ENCODE data around the gene OPTC. TPM values are rescaled to one million over a fixed set of nuclear protein-coding genes. Genes with fewer than 3 reads are reported as not detected.

The OPTC gene
- total RNA-seq, 1 experiment from 2014 or later: not detected

DNA sequence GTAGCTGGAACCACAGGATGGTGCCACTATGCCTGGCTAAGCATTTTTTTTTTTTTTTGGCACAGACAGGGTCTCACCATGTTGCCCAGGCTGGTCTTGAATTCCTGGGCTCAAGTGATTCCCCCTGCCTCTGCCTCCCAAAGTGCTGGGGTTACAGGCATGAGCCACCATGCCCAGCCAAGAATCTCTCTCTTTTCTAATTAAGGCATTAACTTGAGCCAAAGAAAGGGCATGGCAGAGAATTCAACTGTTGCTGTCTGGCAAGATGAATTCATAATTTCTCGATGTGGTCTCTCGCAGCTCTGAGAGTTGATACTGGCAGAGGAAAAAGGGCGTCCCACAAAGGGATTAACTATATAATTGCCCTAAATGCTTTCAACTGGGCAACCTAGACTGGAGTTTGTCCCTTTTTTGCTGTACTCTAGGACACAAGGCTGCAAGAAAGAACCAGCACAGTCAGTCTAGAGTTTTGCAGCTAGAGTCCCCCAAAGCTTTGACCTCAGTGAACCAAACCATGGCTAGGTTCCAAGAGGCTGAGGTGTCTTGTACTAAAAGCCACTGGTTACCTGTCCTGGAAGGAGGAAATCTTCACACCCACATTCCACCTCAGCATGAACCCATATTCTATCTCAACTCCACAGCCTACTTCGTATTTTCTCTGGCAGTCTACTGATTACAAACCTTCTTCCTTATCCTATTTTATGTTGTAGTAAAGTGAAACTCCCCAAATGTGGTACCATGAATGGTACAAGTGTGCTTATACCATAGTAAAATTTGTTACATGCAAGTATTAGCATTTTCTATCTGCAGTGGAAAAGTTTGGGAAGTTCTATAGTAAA is 51.2 kb downstream of the OPTC start:
- Histone ChIP-seq H3K36me3 (ENCODE audit: control insufficient read depth in 1 of 2, insufficient read depth in 2 of 2, low read length in 2 of 2) (no peaks in the 10 kb centered on the region), H3K27me3 (ENCODE audit: insufficient read depth, low read length) (no peaks in the 10 kb centered on the region), H3K4me3 (replicated peaks in 1 of 2; ENCODE audit: low read depth in 1 of 2, low read length in 2 of 2) (no peak overlapping the region), H3K4me1 (ENCODE audit: control insufficient read depth in 1 of 2, insufficient read depth in 2 of 2, low read length in 2 of 2) (peaks cover 7 to 13% of the 10 kb centered on the region in 2 experiments), H3K27ac (ENCODE audit: low read depth, low read length) (no peak overlapping the region), H3K79me2 (ENCODE audit: insufficient read depth, low read length) (no peaks in the 10 kb centered on the region), H3K9me2 (ENCODE audit: insufficient read depth) (no peaks in the 10 kb centered on the region), H3K9me3 (ENCODE audit: control insufficient read depth in 1 of 2, insufficient read depth in 1 of 2, low read depth in 1 of 2, low read length in 2 of 2) (no peaks in the 10 kb centered on the region), H3K9ac (ENCODE audit: low read length) (no peak overlapping the region), H4K20me1 (ENCODE audit: insufficient read depth) (no peaks in the 10 kb centered on the region), H3K4me2 (ENCODE audit: low read length) (no peak overlapping the region), H2AFZ (ENCODE audit: low read depth, low read length, poor library complexity, severe bottlenecking) (no peak overlapping the region)
- ATAC-seq: no peak
- intact Hi-C loops (cut with micrococcal nuclease): no loop called here
- POLR2A ChIA-PET: no interaction called here
- DNase-seq (ENCODE audit: low read depth, low spot score): no peak
- CTCF ChIA-PET: no interaction called here
- TF ChIP-seq SIN3A (IDR thresholded peaks at IDR 0.05; ENCODE audit: low read depth) (no peak), YY1 (IDR thresholded peaks at IDR 0.05; ENCODE audit: extremely low read depth, insufficient replicate concordance, low read depth, low read length) (no peak), CBX3 (IDR thresholded peaks at IDR 0.05; ENCODE audit: low read depth) (no peak), MAX (IDR thresholded peaks at IDR 0.05) (no peak), REST (IDR thresholded peaks at IDR 0.05; ENCODE audit: low read depth) (no peak), TCF7L2 (IDR thresholded peaks at IDR 0.05; ENCODE audit: borderline replicate concordance, extremely low read depth, insufficient read depth, insufficient read length) (no peak), ZBTB33 (IDR thresholded peaks at IDR 0.05; ENCODE audit: extremely low read depth, insufficient replicate concordance, low read length) (no peak)
- TF ChIP-seq, protein P1, sequence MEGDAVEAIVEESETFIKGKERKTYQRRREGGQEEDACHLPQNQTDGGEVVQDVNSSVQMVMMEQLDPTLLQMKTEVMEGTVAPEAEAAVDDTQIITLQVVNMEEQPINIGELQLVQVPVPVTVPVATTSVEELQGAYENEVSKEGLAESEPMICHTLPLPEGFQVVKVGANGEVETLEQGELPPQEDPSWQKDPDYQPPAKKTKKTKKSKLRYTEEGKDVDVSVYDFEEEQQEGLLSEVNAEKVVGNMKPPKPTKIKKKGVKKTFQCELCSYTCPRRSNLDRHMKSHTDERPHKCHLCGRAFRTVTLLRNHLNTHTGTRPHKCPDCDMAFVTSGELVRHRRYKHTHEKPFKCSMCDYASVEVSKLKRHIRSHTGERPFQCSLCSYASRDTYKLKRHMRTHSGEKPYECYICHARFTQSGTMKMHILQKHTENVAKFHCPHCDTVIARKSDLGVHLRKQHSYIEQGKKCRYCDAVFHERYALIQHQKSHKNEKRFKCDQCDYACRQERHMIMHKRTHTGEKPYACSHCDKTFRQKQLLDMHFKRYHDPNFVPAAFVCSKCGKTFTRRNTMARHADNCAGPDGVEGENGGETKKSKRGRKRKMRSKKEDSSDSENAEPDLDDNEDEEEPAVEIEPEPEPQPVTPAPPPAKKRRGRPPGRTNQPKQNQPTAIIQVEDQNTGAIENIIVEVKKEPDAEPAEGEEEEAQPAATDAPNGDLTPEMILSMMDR (IDR thresholded peaks at IDR 0.05 in 2 of 3, conservative IDR thresholded peaks at IDR 0.05 in 1 of 3; ENCODE audit: borderline replicate concordance in 1 of 3, insufficient read depth in 1 of 3, low read depth in 2 of 3, low read length in 2 of 3): no peak
- no TSS peak for BruUV-seq (replicated peaks)
- RAD21 ChIA-PET (ENCODE audit: low non-redundant PET in 1 of 2, low total read pairs in 2 of 2, uncharacterized antibody in 2 of 2, unreplicated experiment in 2 of 2): interaction anchor here in 1 of 2 experiments (0.5 kb wide), 1 partner anchor 10 kb away, joined by 3 read pairs; no protein-coding TSS in a partner anchor
